HUDEP-2 (cell line): ENCODE data around the gene KIF5B.
A peak's percentile ranks its signal among the peaks of the same experiment; 100 is the strongest.
"Not testable (repeated sequence)": the region's sequence is repeated elsewhere in the genome, so short reads cannot be mapped to it uniquely, and the experiment has no call there.

Experiments
- DNase-seq, 76 experiments: peaks; one replicate each; lab custom pipeline; 2025; ENCODE audit not compliant: unreplicated experiment in 76 of 76; lab: John Stamatoyannopoulos, UW

The KIF5B gene

DNA sequence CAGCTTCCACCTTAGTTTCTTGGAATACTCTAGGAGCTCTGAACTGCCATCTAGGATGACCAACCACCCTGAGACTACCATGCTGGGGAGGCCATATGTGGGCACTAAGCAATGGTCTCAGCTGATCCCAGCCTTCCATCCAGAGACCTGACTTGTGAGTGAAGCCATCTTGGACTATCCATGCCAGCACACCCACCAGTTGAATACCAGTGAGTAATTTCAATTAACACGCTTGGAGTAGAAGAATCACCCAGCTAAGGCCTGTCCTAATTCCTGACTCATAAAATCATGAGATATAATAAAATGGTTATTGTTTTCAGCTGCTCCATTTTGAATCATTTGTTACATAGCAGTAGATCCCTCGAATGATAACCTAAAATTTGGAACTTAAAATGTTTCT lies 5.2 kb upstream of the KIF5B start:
- no peak for DNase-seq

DNA sequence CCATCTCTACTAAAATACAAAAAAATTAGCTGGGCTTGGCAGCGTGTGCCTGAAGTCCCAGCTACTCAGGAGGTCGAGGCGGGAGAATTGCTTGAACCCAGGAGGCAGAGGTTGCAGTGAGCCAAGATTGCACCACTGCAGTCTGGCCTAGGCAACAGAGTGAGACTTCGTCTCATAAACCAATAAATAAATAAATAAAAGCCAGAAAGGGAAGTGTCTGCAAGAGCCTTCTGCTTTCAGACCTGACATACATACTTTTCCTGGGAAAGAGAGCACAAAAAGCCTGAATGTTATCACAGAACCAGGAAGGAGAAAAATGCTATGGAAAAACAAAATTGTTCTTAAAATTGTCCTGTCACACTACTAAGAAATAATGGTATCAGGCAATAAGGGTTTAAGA lies 4.1 kb upstream of the KIF5B start:
- DNase-seq: no peak

DNA sequence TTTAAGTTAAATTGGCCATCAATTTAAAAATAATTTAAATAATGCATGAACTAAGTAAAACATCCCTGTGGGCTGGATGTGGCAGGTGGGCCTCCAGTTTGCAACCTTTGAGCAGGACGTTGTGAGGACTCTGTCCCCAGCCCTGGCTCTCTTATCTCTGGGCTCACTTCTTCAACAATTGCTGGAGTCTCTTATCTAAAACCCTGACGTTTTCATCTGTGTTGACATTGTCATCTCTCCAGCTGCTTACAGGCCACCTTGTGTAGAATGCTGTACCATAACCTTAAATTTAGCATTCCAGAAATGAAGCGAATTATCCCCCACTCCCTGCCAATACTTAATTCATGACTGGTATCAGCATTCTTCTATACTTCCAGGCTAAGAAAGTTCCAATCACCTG lies 3.2 kb upstream of the KIF5B start:
- DNase-seq: peak in 15 of 76 experiments; percentile 2 to 35 (median 23)

DNA sequence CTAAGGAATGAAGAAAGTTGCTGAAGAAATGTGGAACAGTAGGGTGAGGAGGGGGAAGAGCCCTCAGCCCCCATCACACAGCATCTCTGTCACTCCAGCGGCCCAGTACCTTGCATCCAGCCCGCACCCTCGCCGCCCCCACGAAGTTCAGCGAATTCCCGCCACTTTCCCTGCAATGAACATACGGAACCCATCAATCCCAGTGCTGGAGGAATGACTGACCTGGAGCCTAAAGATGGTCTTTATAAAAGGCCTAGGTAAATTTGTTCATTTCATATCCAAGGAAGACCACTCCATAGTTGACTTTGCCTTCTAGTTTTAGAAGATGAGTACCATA lies 779 bp upstream of the KIF5B start:
- DNase-seq: no peak

DNA sequence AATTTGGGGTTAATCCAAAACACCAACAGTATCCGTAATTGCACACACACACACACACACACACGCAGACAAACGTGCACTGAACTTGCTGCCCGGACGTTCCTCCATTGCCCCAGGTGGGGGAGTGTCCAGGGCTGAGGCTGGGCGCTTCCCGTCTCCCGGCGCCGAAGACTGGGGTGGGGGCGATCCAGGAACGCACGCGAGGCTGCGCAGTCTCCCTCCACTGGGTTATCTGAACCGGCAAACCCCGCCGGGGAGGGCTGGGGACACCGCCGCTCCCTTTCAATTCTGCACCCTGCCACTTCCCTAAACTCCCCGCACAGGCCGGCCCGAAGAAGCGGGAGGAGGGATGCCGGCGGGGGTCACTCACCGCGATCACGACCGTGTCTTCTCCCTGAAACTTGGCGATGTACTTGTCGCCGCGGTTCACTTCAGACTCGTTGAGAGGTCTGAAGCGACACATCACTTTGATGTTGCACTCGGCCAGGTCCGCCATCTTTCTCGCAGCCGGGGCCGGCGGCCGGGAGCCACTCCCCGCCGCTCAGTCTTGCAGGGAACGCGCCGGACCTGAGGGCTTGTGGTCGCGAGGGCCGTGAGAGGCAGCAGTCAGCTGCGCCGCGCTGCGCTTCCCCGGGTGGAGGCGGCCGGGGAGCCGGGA lies 618 bp downstream of the KIF5B start:
- peak in 60 of 76 experiments; percentile 4 to 85 (median 48) for DNase-seq

DNA sequence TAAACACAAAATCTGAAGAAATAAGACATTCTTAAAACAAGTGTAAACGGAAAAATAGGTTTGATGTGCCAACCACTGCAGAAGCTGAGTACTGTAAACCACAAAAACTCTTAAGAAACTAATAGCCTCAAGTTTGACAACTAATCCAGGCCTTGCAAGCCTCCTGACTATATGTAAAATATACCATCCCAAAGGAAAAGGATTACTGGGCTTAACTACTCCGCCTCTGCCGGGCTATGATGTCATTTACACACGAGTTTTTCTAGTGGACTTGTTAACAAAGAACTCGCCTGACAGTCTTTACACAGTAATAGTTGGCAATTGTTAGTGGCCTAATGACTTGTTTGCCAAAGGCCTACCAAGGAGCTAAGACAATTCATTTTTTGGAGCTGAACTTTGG lies 2.1 kb downstream of the KIF5B start:
- DNase-seq: no peak

DNA sequence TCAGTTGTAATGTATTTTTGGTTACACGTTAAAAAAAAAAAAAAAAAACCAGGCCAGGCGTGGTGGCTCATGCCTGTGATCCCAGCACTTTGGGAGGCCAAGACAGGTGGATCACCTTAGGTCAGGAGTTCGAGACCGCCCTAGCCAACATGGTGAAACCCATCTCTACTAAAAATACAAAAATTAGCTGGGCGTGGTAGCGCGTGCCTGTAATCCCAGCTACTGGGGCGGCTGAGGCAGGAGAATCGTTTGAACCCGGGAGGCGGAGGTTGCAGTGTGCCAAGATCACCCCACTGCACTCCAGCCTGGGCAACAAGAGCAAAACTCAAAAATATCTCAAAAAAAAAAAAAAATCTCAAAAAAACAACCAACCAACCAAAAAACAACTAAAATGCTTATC lies 2.8 kb downstream of the KIF5B start:
- not testable (repeated sequence) for DNase-seq

DNA sequence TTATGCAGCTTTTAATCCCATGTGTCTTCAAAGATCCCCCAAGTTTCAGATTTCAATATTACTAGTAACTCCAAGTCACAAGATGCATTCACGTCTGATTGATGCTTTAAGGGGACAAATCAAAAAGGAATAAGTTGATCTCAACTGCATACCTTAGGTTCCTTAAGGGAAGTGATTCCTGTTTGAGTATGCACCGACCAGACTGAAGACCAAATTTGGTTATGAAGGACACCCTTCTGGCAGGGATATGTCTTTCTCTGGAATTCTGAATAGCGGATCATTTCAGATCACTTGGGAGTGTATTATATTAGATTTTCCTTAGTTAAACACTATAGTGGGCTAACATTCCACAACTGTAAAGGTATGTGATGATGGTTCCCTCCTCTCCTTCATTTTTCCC lies 4.3 kb downstream of the KIF5B start:
- DNase-seq: no peak

DNA sequence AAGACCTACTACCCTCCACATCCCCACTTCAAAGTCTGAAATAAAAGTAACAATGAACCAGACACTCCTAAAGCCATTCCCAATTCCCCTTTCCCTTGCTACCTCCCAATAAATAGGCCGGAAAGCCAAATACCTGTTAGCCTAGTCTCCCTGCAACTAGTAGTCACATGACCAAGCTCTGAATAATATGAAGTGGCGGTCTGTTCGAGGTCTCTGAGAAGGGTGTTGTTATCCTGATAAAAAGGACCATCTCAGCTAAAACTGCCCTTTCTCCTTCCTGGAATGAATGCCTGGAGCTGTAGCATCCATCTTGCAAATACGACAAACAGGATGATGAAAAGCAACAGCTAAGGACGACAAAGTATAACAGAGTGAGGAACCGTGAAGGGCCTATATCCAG lies 6.0 kb downstream of the KIF5B start:
- no peak for DNase-seq

DNA sequence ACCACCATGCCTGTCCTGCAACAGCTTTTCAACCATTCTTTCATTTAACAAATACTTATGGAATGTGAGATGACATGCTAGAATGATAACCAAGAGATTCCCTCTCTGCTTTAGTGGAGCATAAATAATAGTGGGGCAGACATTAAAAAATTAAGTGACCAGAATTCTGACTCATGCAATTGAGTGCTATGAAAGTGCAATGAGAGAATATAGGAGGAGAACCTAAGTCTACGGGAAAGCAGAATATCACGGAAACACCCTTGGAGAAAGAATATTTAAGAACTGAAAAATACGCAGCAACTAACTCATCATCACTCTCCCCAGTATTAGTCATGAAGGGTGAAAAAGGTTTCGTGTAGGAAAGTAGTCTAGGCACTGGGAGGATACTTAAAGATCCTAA lies 7.1 kb downstream of the KIF5B start:
- DNase-seq: no peak

DNA sequence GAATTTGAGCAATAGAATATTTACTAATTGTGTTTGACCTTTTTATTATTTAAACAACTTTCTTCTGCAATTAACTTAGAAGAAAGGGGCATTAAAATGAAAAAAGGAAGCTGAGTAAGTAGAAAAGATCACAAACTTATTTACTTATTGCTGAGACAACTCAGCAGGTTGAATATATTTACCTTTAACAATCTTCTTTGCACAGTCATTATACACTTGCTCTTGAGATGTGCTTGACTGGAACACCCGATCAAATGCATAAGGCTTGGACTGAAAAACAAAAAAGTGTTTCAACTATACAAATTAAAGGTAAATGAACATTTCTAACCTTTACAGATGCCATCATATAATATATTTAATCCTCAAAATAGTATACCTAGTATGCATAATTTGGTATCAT lies 7.9 kb downstream of the KIF5B start:
- no peak for DNase-seq

DNA sequence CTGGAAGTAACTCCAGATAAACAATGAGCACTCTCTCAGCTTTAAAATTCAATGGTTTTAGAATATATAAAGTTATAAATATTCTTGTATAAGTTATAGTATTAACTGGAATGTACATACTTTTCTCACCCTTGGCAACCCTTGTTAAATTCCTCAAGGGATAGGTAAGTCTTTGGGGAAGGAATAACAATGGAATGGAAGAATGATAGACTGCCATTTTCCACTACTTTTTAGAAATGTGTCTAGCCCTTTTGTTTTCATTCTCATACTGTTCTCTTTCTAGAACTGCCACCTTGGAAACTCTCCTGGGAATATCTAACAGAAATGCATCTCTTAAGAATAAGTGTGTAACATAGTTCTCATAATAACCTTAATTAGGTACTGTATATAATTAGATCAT lies 8.3 kb downstream of the KIF5B start:
- DNase-seq: no peak

DNA sequence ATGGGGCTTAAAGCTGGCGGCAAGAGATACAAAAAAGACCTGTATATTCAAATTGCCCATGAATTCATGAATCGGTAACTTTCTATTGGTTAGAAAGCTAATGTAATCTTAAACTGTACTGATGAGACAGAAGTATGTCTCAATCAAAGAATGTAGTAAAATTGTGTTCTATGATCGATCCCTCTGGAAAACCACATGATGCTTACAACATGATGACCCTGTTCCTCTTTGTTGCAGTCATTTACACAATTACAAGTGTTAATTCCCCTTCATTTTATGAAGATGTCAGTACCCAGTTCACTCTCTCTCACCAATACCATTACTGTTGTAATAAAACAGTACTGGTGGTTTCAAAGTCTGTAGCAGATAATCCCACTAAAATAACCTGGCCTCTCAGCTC lies 10.1 kb downstream of the KIF5B start:
- no peak for DNase-seq

DNA sequence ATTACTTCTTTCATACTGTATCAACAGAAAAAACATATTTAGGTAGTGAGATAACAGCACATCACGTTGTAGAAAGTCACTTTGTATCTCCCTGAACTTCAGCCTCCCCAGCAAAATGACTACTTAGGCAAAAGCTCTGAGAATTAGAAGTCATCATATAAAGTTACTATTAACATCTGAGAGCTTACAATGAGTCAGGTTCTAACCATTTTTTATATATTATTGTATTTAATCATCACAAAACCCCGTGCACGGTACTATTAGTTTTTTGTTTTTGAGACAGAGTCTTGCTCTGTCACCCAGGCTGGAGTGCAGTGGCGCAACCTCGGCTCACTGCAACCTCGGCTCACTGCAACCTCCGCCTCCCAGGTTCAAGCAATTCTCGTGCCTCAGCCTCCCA lies 13.5 kb downstream of the KIF5B start:
- not testable (repeated sequence) for DNase-seq

DNA sequence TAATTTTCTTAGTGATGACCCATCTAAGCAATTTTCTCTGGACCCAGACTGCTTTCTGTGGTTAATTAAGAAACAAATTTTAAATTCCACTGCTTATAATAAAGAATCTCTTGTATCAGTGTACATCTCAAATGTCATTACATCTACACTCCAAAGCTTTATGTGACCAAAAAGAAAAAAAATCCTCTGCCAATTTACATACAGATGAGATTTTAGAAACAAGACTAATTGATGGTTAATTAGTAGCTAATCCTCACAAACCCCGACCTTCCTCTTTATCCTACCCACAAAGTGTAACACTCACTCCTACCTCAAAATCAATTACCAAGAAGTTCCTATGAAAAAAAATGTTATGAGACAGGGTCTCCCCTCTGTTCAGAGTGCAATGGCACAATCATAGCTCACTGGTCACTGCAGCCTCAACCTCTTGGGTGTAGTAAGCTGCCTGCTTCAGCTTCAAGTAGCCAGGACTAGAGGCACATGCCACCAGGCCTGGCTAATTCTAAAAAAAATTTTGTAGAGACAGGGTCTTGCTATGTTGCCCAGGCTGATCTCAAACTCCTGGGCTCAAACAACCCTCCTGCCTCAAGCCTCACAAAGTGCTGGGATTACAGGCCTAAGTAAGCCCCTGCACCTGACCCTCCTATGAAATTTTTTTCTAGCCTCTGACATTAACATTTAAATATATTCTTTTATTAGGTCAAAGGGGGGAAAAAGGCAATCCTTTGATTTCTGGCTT lies 14.8 kb downstream of the KIF5B start:
- DNase-seq: no peak

DNA sequence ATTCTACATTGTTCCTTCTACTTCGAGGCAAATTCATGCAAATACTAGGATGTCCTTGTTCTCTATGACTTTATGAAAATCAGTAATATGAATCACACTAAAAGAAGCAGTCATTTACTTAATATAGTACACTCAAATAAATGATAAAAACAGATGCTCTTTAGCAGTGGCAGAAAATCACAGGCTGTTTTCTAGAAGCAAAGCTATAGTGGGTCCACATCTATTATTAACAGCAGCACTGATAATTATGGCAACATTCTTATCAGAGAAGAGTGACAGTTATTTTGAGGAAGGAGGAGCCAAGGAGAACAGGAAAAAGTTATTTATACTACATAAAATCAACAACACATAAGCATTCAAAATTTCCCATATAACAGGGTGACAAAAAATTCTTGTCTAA lies 16.5 kb downstream of the KIF5B start:
- DNase-seq: no peak

DNA sequence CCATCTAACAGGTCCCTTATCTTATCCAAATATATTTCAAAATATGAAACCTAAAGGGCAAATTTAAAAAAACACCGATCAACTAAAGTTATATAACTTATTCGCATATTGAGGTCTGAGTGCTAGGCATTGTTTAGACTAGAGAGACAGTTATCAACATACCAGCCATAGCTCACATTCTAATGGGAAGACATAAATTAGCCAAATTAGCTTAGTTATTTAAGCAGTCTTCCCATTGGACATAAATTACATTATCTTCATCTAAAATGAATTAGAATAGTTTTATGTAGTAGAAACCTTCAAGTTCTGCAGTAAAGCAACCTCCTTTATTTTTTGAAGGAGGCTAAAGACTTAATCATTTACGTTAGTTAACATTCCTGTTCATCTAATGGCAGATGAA lies 17.4 kb downstream of the KIF5B start:
- no peak for DNase-seq

DNA sequence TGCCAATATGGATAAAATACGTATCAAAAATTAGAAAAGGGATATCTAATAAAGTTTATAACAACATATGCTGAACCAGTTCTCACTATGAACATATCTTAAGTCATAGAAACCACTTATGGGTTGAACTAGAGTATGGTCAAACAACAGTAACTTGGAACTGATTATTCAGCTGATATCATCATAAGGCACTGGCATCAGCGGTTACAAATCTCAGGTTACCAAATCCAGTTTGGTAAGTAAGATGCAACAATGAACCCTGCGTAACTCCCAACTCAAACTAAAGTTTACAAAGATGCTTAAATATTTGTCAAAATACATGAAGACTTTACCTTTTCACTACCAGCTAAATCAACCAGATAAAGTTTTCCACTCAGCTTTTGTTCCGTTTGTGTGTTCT lies 19.3 kb downstream of the KIF5B start:
- no peak for DNase-seq

DNA sequence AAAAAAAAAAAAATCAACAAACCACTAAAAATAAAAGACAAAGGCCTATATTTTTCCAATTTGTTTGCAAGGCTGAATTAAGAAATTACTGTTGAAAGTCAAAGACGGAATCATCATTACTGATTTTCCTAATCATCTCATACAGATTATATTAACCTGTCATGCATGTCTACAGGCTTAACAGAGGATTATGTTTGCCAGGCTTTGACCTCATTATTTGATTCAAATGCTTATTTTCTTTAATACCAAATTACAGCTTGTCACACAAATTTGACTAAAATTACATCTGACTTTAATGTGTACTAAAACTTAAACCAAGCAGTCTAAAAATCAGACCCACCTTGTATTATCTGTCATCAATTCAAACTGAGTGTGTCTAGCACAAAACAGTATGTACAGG lies 21.2 kb downstream of the KIF5B start:
- no peak for DNase-seq

DNA sequence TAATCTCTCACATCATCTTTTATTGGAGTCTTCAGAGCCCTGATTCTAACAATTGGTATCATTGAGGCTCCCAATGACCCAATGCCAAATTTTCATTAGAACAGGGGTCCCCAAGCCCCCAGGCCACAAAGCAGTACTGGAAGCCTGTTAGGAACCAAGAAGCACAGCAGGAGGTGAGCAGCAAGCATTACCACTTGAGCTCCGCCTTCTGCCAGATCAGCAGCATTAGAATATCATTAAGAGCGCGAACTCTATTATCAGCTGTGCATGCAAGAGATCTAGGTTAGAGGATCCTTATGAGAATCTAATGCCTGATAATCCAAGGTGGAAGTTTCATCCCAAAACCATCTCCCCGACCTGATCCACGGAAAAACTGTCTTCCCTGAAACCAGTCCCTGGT lies 23.1 kb downstream of the KIF5B start:
- DNase-seq: no peak

DNA sequence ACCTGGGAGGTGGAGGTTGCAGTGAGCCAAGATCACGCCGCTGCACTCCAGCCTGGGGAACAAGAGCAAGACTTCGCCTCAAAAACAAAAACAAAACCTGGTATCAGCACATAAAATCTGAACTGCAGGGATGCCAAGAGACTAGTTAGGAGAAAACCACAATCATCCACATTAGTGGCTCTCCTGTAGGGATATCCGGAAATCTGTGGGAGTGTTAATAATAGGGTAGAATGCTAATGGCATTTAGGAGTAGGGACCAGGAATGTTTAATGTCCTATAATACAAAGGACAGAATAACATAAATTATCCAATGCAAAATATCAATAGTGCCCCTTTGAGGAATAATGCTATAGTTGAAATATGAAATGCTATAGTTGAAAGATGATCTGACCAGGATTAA lies 24.3 kb downstream of the KIF5B start:
- DNase-seq: no peak

DNA sequence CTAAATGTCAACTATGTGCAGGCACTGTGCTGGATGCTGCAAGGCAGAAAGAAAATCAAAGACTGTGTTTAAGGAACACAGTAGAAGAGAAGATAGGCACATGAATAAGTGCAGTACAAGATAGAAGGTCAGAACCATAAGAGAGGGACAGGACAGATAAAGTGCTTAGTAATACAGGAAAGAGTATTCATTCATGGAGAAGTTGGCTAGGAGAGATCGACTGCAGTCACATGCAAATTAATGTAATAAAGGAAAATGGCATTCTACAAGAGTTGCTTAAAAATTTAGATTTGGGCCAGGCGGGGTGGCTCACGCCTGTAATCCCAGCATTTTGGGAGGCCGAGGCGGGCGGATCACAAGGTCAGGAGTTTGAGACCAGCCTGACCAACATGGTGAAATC lies 24.8 kb downstream of the KIF5B start:
- DNase-seq: no peak

DNA sequence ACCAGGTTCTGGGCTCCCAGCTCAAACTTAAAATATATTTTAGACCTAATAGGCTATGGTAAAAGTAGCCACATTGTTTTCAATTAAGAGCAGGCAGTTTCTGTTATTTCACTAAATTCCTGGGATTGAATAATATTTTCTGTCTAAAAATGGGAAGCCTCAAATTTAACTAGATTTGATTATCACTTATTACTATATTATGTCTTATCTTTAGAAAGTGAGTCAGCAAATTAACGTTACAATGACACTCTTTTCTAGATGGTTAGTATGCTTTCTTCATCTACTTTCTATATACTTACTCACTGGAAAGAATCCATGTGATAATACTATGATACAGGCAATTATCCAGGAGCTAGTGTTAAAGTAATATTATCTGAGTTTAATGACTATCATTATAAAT lies 27.5 kb downstream of the KIF5B start:
- DNase-seq: no peak
